GM20431 (cell line): Measurements from ENCODE around the gene KRT71.
"Not testable (repeated sequence)": the region's sequence is repeated elsewhere in the genome, so short reads cannot be mapped to it uniquely, and the experiment has no call there.

Experiments used
- in situ Hi-C: fragments of 300-500 bp; cut with MseI, MboI; formaldehyde crosslinking; loops from one replicate; pipeline ENCODE4 v1.15.0; 2020; ENCODE audit warnings: low sequenced_read_pairs; ENCODE audit not compliant: unreplicated experiment

The KRT71 gene

DNA sequence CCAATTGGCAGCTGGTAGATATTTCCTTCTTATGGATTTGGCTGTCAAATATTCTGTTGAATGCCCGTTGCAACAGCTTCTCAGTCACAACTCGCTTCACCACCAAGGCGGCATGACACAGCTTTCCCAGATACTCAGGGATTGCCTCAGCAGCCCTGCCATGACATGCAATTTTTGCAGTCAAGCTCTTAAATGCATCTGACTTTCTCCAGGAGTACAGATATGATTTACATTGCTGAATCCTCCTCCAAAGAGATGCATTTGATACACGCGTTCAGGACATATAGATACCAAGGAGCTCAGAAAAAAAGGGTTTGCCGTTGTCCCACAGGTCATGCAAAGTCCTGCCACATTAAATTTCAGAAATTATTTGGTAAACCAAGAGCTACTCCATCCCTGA lies 39.2 kb downstream of the KRT71 start:
- in situ Hi-C loops = no loop called here

DNA sequence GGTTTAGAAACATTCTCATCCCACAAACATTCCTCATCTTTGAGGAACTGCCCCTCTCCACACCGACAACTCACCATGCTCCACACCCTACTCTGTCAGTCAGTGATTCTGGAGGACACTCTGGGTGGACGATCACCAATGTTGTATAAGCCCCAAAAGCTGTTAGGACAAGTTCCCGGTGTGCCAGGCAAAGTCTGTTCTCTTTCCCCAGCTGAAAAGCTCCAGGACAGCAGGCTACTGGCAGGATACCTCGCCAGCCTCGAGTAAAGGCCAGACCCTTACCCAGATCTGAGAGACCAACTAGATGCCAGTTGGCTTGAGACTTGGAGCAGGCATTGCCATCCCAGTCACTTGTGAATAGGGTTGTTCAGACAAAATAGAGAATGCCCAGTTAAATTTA lies 44.7 kb downstream of the KRT71 start:
- in situ Hi-C loops = no loop called here

DNA sequence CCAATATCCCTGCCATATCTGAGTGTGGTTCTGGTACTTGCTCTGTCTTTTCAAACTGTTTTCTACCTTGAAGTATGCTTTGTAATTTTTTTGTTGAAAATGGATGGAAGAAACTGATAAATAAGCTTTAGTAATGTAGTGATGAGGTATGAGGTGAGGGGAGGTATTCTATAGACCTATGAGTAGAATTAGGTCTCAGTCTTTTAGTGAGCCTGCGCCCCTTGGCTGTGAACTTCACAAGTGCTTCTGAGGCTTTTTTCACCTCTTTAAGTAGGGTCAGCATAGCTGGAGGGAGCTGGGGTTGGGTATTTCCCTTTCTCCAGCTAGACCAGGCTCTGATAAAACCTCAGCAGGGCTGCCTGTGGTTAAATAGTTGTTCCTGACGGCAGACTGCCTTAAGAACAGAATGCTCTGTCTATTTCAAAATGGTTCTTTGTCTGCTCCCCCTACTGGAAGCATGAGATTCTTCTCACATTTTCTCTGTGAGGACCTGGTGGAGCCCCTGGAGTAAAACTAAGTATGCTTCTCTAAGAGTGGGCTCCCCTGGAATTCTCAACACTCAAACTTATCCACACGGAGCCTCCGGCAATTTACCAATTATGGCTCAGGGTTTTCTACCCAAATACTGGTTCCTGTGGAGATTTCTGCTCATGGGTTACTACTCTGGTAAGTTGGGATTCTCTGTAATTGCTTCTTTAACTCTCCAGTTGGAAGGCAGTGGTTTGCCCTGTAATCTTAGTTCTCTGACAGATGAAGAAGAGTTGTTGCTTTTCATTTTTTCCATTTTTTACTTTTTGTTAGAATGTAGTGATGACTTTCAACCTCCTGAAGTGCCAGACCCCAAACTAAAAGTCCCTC lies 45.9 kb downstream of the KRT71 start:
- in situ Hi-C loops = no loop called here

DNA sequence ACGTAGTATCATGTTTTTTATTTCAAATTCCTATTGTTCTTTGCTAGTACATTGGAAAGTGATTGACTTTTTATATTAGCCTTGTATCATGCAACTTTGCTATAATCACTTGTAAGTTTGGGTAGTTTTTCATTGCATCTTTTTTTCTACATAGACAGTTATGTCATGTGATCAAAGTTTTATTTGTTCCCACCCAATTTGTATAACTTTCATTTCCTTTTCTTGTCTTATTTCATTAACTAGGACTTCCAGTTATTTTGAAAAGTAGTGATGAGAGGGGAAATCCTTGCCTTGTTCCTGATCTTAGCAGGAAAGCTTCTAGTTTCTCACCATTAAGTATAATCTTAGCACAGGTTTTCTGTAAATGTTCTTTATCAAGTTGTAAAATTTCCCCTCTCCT lies 50.1 kb downstream of the KRT71 start:
- in situ Hi-C loops = no loop called here

DNA sequence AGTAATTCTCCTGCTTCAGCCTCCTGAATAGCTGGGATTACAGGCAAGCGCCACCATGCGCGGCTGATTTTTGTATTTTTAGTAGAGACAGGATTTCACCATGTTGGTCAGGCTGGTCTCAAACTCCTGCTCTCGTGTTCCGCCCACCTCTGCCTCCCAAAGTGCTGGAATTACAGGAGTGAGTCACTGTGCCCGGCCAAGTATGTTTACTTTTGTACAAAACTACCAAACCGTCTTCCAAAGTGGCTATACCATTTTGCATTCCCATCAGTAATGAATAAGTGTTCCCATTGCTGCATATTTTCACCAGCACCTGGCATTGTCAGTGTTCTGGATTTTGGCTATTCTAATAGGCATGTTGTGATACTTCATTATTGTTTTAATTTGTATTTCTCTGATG lies 51.5 kb downstream of the KRT71 start:
- in situ Hi-C loops = no loop called here

DNA sequence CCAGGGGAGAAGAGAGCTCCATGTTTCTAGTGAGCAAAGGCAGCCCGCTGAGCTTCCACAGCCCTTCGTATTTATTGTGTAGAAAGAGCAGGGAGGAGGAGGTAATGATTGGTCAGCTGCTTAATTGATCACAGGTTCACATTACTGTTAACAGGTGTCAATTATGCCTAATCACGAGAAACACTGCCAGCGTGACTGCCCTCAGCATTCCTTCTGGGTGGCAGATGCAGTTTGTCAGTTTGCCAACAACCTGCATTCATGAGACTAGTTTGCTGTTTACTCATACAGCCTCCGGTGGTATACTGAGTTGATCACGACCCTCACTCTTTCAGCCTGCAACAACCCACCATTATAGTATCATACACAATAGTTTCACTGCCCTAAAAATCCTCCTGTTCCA lies 52.4 kb downstream of the KRT71 start:
- in situ Hi-C loops = not testable (repeated sequence)

DNA sequence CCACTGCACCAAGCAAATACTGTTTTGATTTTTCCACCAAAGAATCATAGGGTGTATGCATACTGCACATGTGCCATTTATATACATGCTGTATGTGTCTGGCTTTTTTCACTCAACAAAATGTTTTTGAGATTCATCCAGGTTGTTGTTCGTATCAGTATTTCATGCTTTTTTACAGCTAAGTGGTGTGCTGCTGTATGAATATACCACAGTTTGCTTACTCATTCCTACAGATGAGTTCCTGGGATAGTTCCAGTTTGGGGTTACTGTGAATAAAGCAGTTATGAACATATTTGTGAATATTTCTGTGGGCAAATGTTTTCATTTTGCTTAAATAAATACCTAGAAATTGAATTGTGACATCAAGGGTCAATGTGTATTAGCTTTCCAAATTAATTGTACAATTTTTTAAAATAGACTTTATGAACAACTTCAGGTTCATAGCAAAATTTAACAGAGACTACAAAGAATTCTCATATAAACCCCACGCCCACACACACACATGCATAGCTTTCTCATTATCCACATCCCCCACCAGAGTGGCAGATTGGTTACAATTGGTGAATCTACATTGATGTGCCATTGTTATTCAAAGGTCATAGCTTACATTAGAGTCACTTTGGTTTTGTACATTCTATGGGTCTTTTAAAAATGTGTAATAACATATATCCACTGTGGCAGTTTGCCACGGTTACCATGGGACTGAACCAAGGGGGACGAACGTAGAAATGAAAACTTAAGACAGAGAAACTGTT lies 53.0 kb downstream of the KRT71 start:
- in situ Hi-C loops = no loop called here

DNA sequence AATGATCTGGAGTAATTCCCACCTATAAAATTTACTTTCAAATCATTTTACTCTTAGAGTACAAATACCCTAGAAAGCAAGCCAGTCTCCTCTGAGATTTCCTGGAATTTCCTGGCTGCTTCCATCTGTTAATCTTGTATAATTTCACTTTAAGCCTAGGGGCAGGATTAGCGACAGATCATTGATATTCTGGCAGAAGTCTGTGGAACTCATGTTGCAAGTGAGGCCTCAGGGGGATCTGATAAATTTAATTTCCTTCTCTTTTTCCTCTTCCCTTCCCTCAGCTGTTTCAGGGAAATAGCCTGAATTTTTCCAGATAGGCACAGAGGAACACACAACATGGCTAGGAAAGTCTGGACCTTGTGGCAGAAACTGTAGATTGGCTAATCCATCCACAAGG lies 54.0 kb downstream of the KRT71 start:
- in situ Hi-C loops = no loop called here

DNA sequence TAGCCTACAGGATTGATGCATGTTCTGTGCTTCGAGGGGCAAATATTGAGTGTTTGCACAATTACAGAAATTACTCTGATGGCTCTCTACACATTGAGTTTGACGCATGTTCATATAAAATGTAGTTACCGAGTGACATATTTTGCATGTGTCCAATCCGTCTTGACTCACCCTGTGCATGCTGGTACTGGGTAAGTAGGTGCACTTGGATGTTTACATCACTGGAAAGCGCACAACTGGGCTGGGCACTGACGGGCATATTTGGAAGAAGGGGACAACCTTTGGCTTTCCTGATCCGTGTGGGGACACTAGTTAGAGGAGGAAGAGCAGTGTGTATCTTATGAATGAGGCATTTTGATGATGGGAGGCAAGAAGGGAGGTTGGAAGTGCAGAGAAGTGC lies 55.0 kb downstream of the KRT71 start:
- in situ Hi-C loops = no loop called here

DNA sequence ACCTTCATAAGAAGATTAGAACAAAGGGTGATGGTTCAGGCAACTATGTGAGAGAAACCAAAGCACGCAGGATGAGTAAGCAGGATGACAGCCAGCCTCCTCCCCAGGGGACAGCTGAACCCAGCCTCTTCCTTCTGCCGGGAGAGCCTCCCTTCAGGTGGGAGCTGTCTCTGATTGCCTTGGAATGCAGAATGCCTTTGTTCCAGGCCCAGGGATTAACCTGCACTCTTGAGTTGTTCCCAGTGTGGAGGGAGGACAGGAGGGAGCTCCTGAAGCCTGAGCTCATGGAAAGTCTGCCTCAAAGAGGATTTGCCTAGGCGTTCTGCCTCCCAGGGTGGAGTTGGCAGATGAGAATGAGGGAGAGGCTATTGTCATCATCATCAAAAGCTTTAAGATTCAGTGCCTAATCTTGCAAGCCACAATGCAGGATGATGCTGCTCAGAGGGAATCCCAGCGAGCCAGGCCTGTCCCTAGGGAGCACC lies 56.3 kb downstream of the KRT71 start:
- in situ Hi-C loops = no loop called here

DNA sequence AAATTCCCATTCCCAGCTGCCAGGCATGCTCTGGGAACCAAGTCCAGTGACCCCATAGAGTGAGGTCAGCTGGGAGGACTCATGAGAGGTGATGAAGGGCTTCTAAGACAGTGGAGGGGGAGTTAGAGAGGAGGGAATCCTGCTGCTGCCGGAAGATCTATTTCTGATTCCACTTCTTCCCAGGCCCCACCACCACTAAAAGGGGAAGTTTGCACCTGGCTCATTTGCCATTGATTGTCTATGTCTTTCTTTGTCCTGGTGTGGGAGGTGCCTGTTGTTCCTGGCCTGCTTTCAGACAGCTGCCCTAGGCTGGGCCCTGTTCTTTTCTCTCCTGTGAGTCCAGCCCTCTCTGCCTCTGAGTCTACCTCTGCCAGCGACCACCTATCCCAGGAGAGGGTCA lies 56.9 kb downstream of the KRT71 start:
- in situ Hi-C loops = no loop called here

DNA sequence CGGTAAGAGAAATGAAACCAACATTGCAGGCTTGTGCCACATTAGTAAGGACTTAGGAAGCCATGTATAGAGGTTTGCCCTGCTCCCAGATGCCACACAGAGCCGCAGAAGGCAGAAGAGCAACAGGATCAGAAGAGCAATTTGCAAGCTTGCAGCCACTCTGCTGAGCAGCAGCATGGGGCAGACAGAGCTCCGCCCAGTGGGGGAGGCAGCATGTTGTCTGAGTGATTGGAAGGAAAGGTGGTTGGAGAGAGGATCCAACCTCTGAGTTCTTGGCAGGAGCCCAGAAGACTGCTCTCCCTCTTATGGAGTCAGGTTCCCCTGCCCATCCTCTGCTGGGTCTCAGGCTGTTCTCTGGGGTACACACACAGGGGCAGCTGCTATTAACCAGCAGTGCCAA lies 57.6 kb downstream of the KRT71 start:
- in situ Hi-C loops = no loop called here

DNA sequence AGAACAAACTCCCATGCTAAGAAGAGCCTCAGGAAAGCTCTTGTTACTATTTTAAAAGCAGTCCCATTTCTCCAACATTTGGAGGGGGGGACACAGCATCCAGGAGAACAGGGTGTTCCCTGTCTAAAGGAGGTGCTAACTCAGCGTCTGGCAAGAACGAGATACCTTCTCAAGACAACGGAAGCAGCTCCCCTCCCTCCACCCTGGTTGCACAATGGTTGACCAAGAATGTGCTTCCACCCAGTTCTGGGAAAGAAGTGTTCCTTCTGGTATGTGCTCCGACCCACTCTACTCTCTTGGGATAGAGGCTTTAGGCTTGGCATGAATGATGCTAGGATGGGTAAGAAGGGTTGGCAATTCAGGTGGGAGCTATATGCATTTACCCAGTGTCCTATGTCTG lies 58.4 kb downstream of the KRT71 start:
- in situ Hi-C loops = no loop called here

DNA sequence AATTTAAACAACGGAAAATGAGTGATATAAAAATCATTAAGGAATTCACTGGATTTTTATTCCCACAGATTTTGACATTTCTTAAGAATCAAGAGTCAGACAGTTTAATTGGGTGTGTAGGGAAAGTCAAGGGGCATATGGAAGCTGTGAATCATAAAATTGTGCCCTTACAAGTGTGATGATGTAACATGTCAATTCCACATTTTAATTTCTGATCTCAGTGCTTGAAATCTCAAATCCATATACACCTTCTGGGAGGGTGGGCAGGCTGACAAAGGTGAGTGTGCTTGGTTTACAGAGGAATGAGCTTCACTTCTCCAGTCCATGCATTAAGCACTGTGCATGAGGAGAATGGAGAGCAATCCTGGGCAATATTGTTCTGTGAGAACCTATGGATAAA lies 58.8 kb downstream of the KRT71 start:
- in situ Hi-C loops = no loop called here
